HepG2 (cell line): ENCODE measurements around the gene BNC1. TPM values are rescaled to one million over a fixed set of nuclear protein-coding genes. Genes with fewer than 3 reads are reported as not detected.

Experiments
- ATAC-seq: fragments of 200-7000 bp; cut with Tn5 transposase; 3 replicates; pipeline ENCODE4 v1.9.1; 2020; ENCODE audit warnings: mild to moderate bottlenecking, moderate library complexity
- BruUV-seq: library from RNA; stranded (reverse); fragments of 400-500 nt; replicated peaks from 2 replicates; lab custom pipeline; 2021; lab: Mats Ljungman, UMichigan
- CTCF ChIA-PET: fragments of 300-600 bp; formaldehyde crosslinking; extraction: SDS; loops from one replicate; lab custom pipeline; 2021; ENCODE audit warnings: low total read pairs, inconsistent platforms, low intra/inter-chr PET ratio; lab: Yijun Ruan, JAX
- POLR2A ChIA-PET: fragments of 350-600 bp; sonication (Branson Sonifier 250); formaldehyde crosslinking; loops from one replicate; lab custom pipeline; 2020; ENCODE audit warnings: antibody characterized with exemption, inconsistent platforms; lab: Yijun Ruan, JAX
- DNase-seq: peaks from one replicate; pipeline ENCODE4 v3.0.0-alpha.2; 2015; ENCODE audit warnings: low spot score
- FAIRE-seq: peaks from 3 replicates; lab custom pipeline; 2011; peaks lifted over from hg19 to GRCh38; lab: Jason Lieb, UNC
- H2AFZ ChIP-seq: one replicate; pipeline ENCODE4 v1.6.1; 2011; ENCODE audit warnings: low read length, inconsistent platforms
- H3K27ac ChIP-seq: fragments of 300-600 bp; 3 replicates; pipeline ENCODE4 v1.8.0; 2011; ENCODE audit warnings: mixed run types, mild to moderate bottlenecking, mixed read lengths, low read length, inconsistent platforms; ENCODE audit not compliant: insufficient read depth; ENCODE audit errors: extremely low read length
- H3K27me3 ChIP-seq, 2 experiments: fragments of 200-600 bp in 1 of 2; 2 replicates in 1 of 2; 3 replicates in 1 of 2; pipeline versions ENCODE4 v1.6.0 to v1.8.0; 2011; ENCODE audit warnings: low read length in 2 of 2, mild to moderate bottlenecking in 2 of 2, moderate library complexity in 2 of 2, inconsistent platforms in 1 of 2; ENCODE audit not compliant: insufficient read depth in 2 of 2, control insufficient read depth in 1 of 2
- H3K36me3 ChIP-seq, 2 experiments: fragments of 200-600 bp in 1 of 2; replicated peaks in 1 of 2; 2 replicates in 1 of 2; 3 replicates in 1 of 2; pipeline versions ENCODE4 v1.5.1 to v1.8.0; 2011; ENCODE audit warnings: low read length in 2 of 2, inconsistent platforms in 1 of 2; ENCODE audit not compliant: insufficient read depth in 2 of 2, control insufficient read depth in 1 of 2
- H3K4me1 ChIP-seq: 2 replicates; pipeline ENCODE4 v1.5.1; 2012; ENCODE audit warnings: low read length, inconsistent platforms; ENCODE audit not compliant: insufficient read depth
- H3K4me2 ChIP-seq: 2 replicates; pipeline ENCODE4 v1.6.0; 2011; ENCODE audit warnings: low read depth, low read length, inconsistent platforms
- H3K4me3 ChIP-seq, 3 experiments: fragments of 200-600 bp in 1 of 3; sonication (generic), shearing (Covaris generic) in 1 of 3; replicated peaks in 1 of 3; 2 replicates each; pipeline ENCODE4 v1.5.1; 2011 to 2016; ENCODE audit warnings: low read length in 3 of 3, inconsistent platforms in 2 of 3, low read depth in 2 of 3, mild to moderate bottlenecking in 2 of 3, control low read depth in 1 of 3, mixed read lengths in 1 of 3; ENCODE audit not compliant: insufficient read depth in 1 of 3
- H3K79me2 ChIP-seq: one replicate; pipeline ENCODE4 v1.6.1; 2011; ENCODE audit warnings: low read length, inconsistent platforms; ENCODE audit not compliant: insufficient read depth
- H3K9ac ChIP-seq: 2 replicates; pipeline ENCODE4 v1.6.0; 2011; ENCODE audit warnings: mild to moderate bottlenecking, low read depth, low read length, inconsistent platforms; ENCODE audit not compliant: insufficient read depth
- H3K9me3 ChIP-seq: 2 replicates; pipeline ENCODE4 v1.5.1; 2012; ENCODE audit warnings: mild to moderate bottlenecking, low read length
- H4K20me1 ChIP-seq: 2 replicates; pipeline ENCODE4 v1.6.0; 2011; ENCODE audit warnings: inconsistent platforms, mild to moderate bottlenecking, low read length, moderate library complexity; ENCODE audit not compliant: insufficient read depth
- BORCS8-MEF2B ChIP-seq: sonication (generic); formaldehyde crosslinking; IDR thresholded peaks from 2 replicates; pipeline ENCODE4 v1.8.0; 2022; ENCODE audit warnings: mild to moderate bottlenecking, missing genetic modification reagents
- FOXA3 ChIP-seq: IDR thresholded peaks from 2 replicates; pipeline ENCODE4 v1.6.1; 2016; ENCODE audit warnings: missing genetic modification reagents, missing compliant biosample characterization
- HMGXB3 ChIP-seq: sonication (generic); formaldehyde crosslinking; IDR thresholded peaks from 2 replicates; pipeline ENCODE4 v1.4.0; 2020; ENCODE audit warnings: missing genetic modification reagents, borderline replicate concordance
- JUND ChIP-seq: sonication (generic); formaldehyde crosslinking; IDR thresholded peaks from 2 replicates; pipeline ENCODE4 v1.8.0; 2022; ENCODE audit warnings: mild to moderate bottlenecking, missing genetic modification reagents
- PREB ChIP-seq: sonication (generic); formaldehyde crosslinking; IDR thresholded peaks from 2 replicates; pipeline ENCODE4 v1.4.0; 2020; ENCODE audit warnings: missing genetic modification reagents
- SNRNP70 ChIP-seq: fragments of 200-400 bp; formaldehyde crosslinking; IDR thresholded peaks from 2 replicates; pipeline ENCODE4 v1.6.1; 2017; ENCODE audit warnings: mild to moderate bottlenecking, low read depth, low read length, moderate library complexity
- SRY ChIP-seq: sonication (generic); formaldehyde crosslinking; IDR thresholded peaks from 2 replicates; pipeline ENCODE4 v1.8.0; 2022; ENCODE audit warnings: mild to moderate bottlenecking, missing genetic modification reagents
- USF2 ChIP-seq, 2 experiments: sonication (generic) in 1 of 2; formaldehyde crosslinking in 1 of 2; IDR thresholded peaks; 2 replicates each; pipeline versions ENCODE4 v1.5.1 to v1.6.1; 2011 to 2020; ENCODE audit warnings: borderline replicate concordance in 1 of 2, low read depth in 1 of 2, low read length in 1 of 2, mild to moderate bottlenecking in 1 of 2, missing genetic modification reagents in 1 of 2, moderate library complexity in 1 of 2
- ZBTB14 ChIP-seq: sonication (generic); formaldehyde crosslinking; IDR thresholded peaks from 2 replicates; pipeline ENCODE4 v1.4.0; 2020; ENCODE audit warnings: missing genetic modification reagents
- ZFP62 ChIP-seq: sonication (generic); formaldehyde crosslinking; IDR thresholded peaks from 2 replicates; pipeline ENCODE4 v1.4.0; 2020; ENCODE audit warnings: missing genetic modification reagents
- ZNF275 ChIP-seq: sonication (generic); formaldehyde crosslinking; IDR thresholded peaks from 2 replicates; pipeline ENCODE4 v1.8.0; 2022; ENCODE audit warnings: missing genetic modification reagents, mild to moderate bottlenecking, inconsistent platforms, borderline replicate concordance
- ZNF431 ChIP-seq: sonication (generic); formaldehyde crosslinking; IDR thresholded peaks from 2 replicates; pipeline ENCODE4 v1.9.0; 2022; ENCODE audit warnings: missing genetic modification reagents, low read depth, mild to moderate bottlenecking, borderline replicate concordance
- ZNF572 ChIP-seq: sonication (generic); formaldehyde crosslinking; IDR thresholded peaks from 2 replicates; pipeline ENCODE4 v1.5.1; 2020; ENCODE audit warnings: mild to moderate bottlenecking, missing genetic modification reagents
- ZNF615 ChIP-seq: sonication (generic); formaldehyde crosslinking; IDR thresholded peaks from 2 replicates; pipeline ENCODE4 v1.5.0; 2020; ENCODE audit warnings: mild to moderate bottlenecking, missing genetic modification reagents, borderline replicate concordance
- ZNF777 ChIP-seq: sonication (generic); formaldehyde crosslinking; IDR thresholded peaks from 2 replicates; pipeline ENCODE4 v1.4.0; 2020; ENCODE audit warnings: missing genetic modification reagents
- WGBS: methylation state at CpG from one replicate; pipeline ENCODE4 v1.1.6; 2017; ENCODE audit warnings: low lambda C conversion rate; 5-methylcytosine and 5-hydroxymethylcytosine counted together
- in situ Hi-C: cut with HindIII; loops from 2 replicates; pipeline ENCODE4 v1.10.0; 2017; ENCODE audit warnings: low pct_unique_long_range_greater_than_20kb; ENCODE audit not compliant: extremely low pct_ligation_motif_present
- intact Hi-C: fragments of 100-400 bp; cut with micrococcal nuclease; formaldehyde crosslinking; loops from one replicate; pipeline ENCODE4 v1.10.0; 2022; ENCODE audit not compliant: unreplicated experiment
- polyA plus RNA-seq, 8 experiments: library from polyadenylated mRNA; depleted of rRNA in 3 of 8; stranded (reverse) in 7 of 8; unstranded in 1 of 8; fragments of >200 nt; fragmentation: Illumina TruSeq in 4 of 8; extraction: Trizol in 4 of 8; gene quantifications; 2 replicates each; pipeline versions ENCODE4 v1.2.1 to v1.2.3, GENCODE V29; 2011 to 2016; ENCODE audit warnings: low read depth in 4 of 8, missing spikeins in 1 of 8, mixed read lengths in 1 of 8; ENCODE audit not compliant: insufficient read depth in 1 of 8
- total RNA-seq, 5 experiments: library from RNA; depleted of rRNA; stranded (reverse); fragments of >200 nt; fragmentation: Illumina TruSeq; extraction: Trizol; gene quantifications; 2 replicates each; pipeline ENCODE4 v1.2.3, GENCODE V29; 2016; ENCODE audit warnings: low read depth in 1 of 5

BNC1 gene
- total and polyA plus RNA-seq, 2 of the 13 experiments (the other 11 are each of a cell fraction or from before 2014, with no cell fraction given) = not detected

GRCh38 chr15:83215306-83215705 is 69.2 kb downstream of the BNC1 start:
- no peak for DNase-seq
- ChIA-PET POLR2A (no interaction called here), CTCF (no interaction called here)
- intact Hi-C loops (no loop called here), in situ Hi-C loops (no loop called here)
- Histone ChIP-seq H3K4me3 (no peak overlapping the region), H3K27me3 (no peaks in the 10 kb centered on the region), H4K20me1 (no peaks in the 10 kb centered on the region), H2AFZ (no peak overlapping the region), H3K4me2 (no peak overlapping the region), H3K9ac (no peak overlapping the region), H3K27ac (no peak overlapping the region), H3K36me3 (no peaks in the 10 kb centered on the region), H3K4me1 (no peaks in the 10 kb centered on the region), H3K79me2 (no peaks in the 10 kb centered on the region), H3K9me3 (no peaks in the 10 kb centered on the region)
- no TSS peak for BruUV-seq
- WGBS = 2% methylated on average over 2 of the region's 2 CpGs
- ATAC-seq = no peak
- TF ChIP-seq HMGXB3 (CRISPR knock-in tag) (no peak), USF2 (IDR thresholded peaks at IDR 0.05; ENCODE audit: low read depth, low read length) (no peak), USF2 (CRISPR knock-in tag; IDR thresholded peaks at IDR 0.05; ENCODE audit: borderline replicate concordance) (no peak), ZNF615 (CRISPR knock-in tag) (no peak), ZFP62 (no peak), ZNF777 (CRISPR knock-in tag) (no peak), ZBTB14 (CRISPR knock-in tag) (no peak), PREB (CRISPR knock-in tag) (no peak), BORCS8-MEF2B (no peak), ZNF275 (no peak), ZNF572 (CRISPR knock-in tag) (no peak), SRY (CRISPR knock-in tag) (no peak), ZNF431 (CRISPR knock-in tag) (no peak), SNRNP70 (no peak), FOXA3 (CRISPR knock-in tag) (no peak), JUND (CRISPR knock-in tag) (no peak)
- no peak for FAIRE-seq
